CD14-positive monocyte (primary cell): ENCODE data around the gene SAMSN1. TPM values are rescaled to one million over a fixed set of nuclear protein-coding genes. Genes with fewer than 3 reads are reported as not detected.

Experiments used
- DNase-seq, 3 donors: peaks; one replicate each; pipeline ENCODE4 v3.0.0-alpha.2; 2011 to 2022
- H2AFZ ChIP-seq: 2 replicates; pipeline ENCODE4 v1.6.0; 2012; ENCODE audit warnings: mild to moderate bottlenecking, low read depth, low read length, inconsistent platforms; ENCODE audit not compliant: insufficient read depth, poor library complexity, severe bottlenecking
- H3K27ac ChIP-seq, 2 donors: 1 replicate in 1 of 2; 2 replicates in 1 of 2; pipeline ENCODE4 v1.5.1; 2012 to 2013; ENCODE audit warnings: low read length in 2 of 2, control low read depth in 1 of 2, inconsistent platforms in 1 of 2, low read depth in 1 of 2, mild to moderate bottlenecking in 1 of 2
- H3K27me3 ChIP-seq, 2 donors: one replicate each; pipeline versions ENCODE4 v1.6.0 to v1.6.1; 2011 to 2013; ENCODE audit warnings: low read length in 2 of 2; ENCODE audit not compliant: control insufficient read depth in 2 of 2, insufficient read depth in 2 of 2
- H3K36me3 ChIP-seq, 2 donors: replicated peaks in 1 of 2; 1 replicate in 1 of 2; 2 replicates in 1 of 2; pipeline versions ENCODE4 v1.5.1 to v1.6.1; 2012 to 2013; ENCODE audit warnings: low read length in 2 of 2, control low read depth in 1 of 2, inconsistent platforms in 1 of 2, mild to moderate bottlenecking in 1 of 2; ENCODE audit not compliant: insufficient read depth in 2 of 2, control insufficient read depth in 1 of 2
- H3K4me1 ChIP-seq, 2 donors: 1 replicate in 1 of 2; 2 replicates in 1 of 2; pipeline versions ENCODE4 v1.5.1 to v1.6.1; 2012 to 2013; ENCODE audit warnings: low read length in 2 of 2, control low read depth in 1 of 2, inconsistent platforms in 1 of 2, mild to moderate bottlenecking in 1 of 2, moderate library complexity in 1 of 2; ENCODE audit not compliant: insufficient read depth in 2 of 2, control insufficient read depth in 1 of 2
- H3K4me2 ChIP-seq: replicated peaks from 2 replicates; pipeline ENCODE3; 2012; ENCODE audit warnings: low read length, moderate library complexity, mild to moderate bottlenecking; ENCODE audit not compliant: poor library complexity, severe bottlenecking; ENCODE audit errors: extremely low read depth
- H3K4me3 ChIP-seq, 3 experiments: fragments of 200-600 bp in 1 of 3; sonication (generic) in 1 of 3; replicated peaks in 1 of 3; 1 replicate in 2 of 3; 2 replicates in 1 of 3; pipeline ENCODE4 v1.5.1; 2011 to 2013; ENCODE audit warnings: low read length in 3 of 3, mild to moderate bottlenecking in 3 of 3, control low read depth in 2 of 3, low read depth in 2 of 3, inconsistent platforms in 1 of 3, moderate library complexity in 1 of 3
- H3K79me2 ChIP-seq: 2 replicates; pipeline ENCODE4 v1.6.0; 2012; ENCODE audit warnings: mild to moderate bottlenecking, control low read depth, inconsistent platforms, low read length, moderate library complexity; ENCODE audit not compliant: insufficient read depth
- H3K9ac ChIP-seq: 2 replicates; pipeline ENCODE4 v1.6.0; 2017; ENCODE audit warnings: low read length, mild to moderate bottlenecking; ENCODE audit not compliant: insufficient read depth, poor library complexity, severe bottlenecking
- H3K9me3 ChIP-seq, 2 donors: replicated peaks in 1 of 2; 1 replicate in 1 of 2; 2 replicates in 1 of 2; pipeline versions ENCODE4 v1.5.1 to v1.6.1; 2012 to 2013; ENCODE audit warnings: low read length in 2 of 2, control low read depth in 1 of 2; ENCODE audit not compliant: control insufficient read depth in 1 of 2, insufficient read depth in 1 of 2
- H4K20me1 ChIP-seq: 2 replicates; pipeline ENCODE4 v1.6.0; 2012; ENCODE audit warnings: mild to moderate bottlenecking, low read length, control low read depth, moderate library complexity; ENCODE audit not compliant: insufficient read depth
- H3K27ac Mint-ChIP-seq, 7 donors: one replicate each; pipeline ENCODE4 v1.8.0; 2020; ENCODE audit warnings: mild to moderate bottlenecking in 7 of 7, mixed read lengths in 7 of 7, moderate library complexity in 6 of 7, inconsistent platforms in 2 of 7
- H3K27me3 Mint-ChIP-seq, 3 donors: one replicate each; pipeline ENCODE4 v1.8.0; 2021 to 2022; ENCODE audit warnings: low read depth in 3 of 3, mild to moderate bottlenecking in 3 of 3, mixed read lengths in 3 of 3, moderate library complexity in 3 of 3, inconsistent platforms in 1 of 3
- H3K36me3 Mint-ChIP-seq, 2 donors: one replicate each; pipeline ENCODE4 v1.8.0; 2020; ENCODE audit warnings: mixed read lengths in 2 of 2, inconsistent platforms in 1 of 2, mild to moderate bottlenecking in 1 of 2
- H3K4me1 Mint-ChIP-seq: one replicate; pipeline ENCODE4 v1.8.0; 2020; ENCODE audit warnings: mild to moderate bottlenecking, mixed read lengths
- H3K4me3 Mint-ChIP-seq, 2 donors: one replicate each; pipeline ENCODE4 v1.8.0; 2020; ENCODE audit warnings: mild to moderate bottlenecking in 2 of 2, mixed read lengths in 2 of 2, moderate library complexity in 1 of 2
- H3K9me3 Mint-ChIP-seq, 7 donors: one replicate each; pipeline ENCODE4 v1.8.0; 2020 to 2022; ENCODE audit warnings: mixed read lengths in 7 of 7, mild to moderate bottlenecking in 6 of 7, moderate library complexity in 6 of 7, inconsistent platforms in 2 of 7
- CTCF ChIP-seq: fragments of 200-600 bp; IDR thresholded peaks from one replicate; pipeline ENCODE4 v1.8.0; 2022; ENCODE audit warnings: antibody characterized with exemption, mild to moderate bottlenecking
- WGBS: methylation state at CpG from one replicate; pipeline ENCODE4 v1.1.5; 2013; ENCODE audit warnings: missing lambda C conversion rate; ENCODE audit not compliant: insufficient coverage; 5-methylcytosine and 5-hydroxymethylcytosine counted together
- intact Hi-C, 2 donors: fragments of 100-400 bp; cut with micrococcal nuclease; formaldehyde crosslinking; loops; one replicate each; pipeline versions ENCODE4 v1.15.0 to v1.15.1; 2023
- polyA plus RNA-seq, 3 donors: library from polyadenylated mRNA; depleted of rRNA in 1 of 3; unstranded in 2 of 3; stranded (reverse) in 1 of 3; fragments of 300-500 nt in 2 of 3; fragments of >200 nt in 1 of 3; fragmentation: Illumina TruSeq in 2 of 3; gene quantifications; 1 replicate in 2 of 3; 2 replicates in 1 of 3; pipeline ENCODE4 v1.2.3, GENCODE V29; 2012 to 2021

The SAMSN1 gene
- polyA plus RNA-seq, 3 donors: 20.9 to 38.6 (median 31.0) TPM

GRCh38 chr21:14448784-14449183, 97.3 kb downstream of the SAMSN1 start:
- Histone ChIP-seq H4K20me1 (no peaks in the 10 kb centered on the region), H3K79me2 (no peaks in the 10 kb centered on the region), H3K27ac (no peak overlapping the region), H3K4me1 (no peaks in the 10 kb centered on the region), H3K9me3 (no peaks in the 10 kb centered on the region), H2AFZ (no peak overlapping the region), H3K9ac (no peak overlapping the region), H3K4me3 (no peak overlapping the region), H3K36me3 (no peaks in the 10 kb centered on the region), H3K27me3 (no peaks in the 10 kb centered on the region), H3K4me2 (no peak overlapping the region)
- H3K9me3 Mint-ChIP-seq: peaks cover 0 to 2% (median 0%) of the 10 kb centered on the region in 7 donors
- WGBS: no CpG with 5 or more reads among the region's 1 CpG
- no peak for DNase-seq
- no peak for TF ChIP-seq CTCF
- H3K27ac Mint-ChIP-seq: no peak overlapping the region
- H3K4me1 Mint-ChIP-seq: peaks cover 3% of the 10 kb centered on the region
- H3K27me3 Mint-ChIP-seq: peaks cover 0 to 2% (median 0%) of the 10 kb centered on the region in 3 donors
- no peak overlapping the region for H3K4me3 Mint-ChIP-seq
- intact Hi-C loops: no loop called here
- H3K36me3 Mint-ChIP-seq: no peaks in the 10 kb centered on the region

GRCh38 chr21:14438211-14438610, 107.9 kb downstream of the SAMSN1 start:
- Histone ChIP-seq H3K79me2 (no peaks in the 10 kb centered on the region), H4K20me1 (no peaks in the 10 kb centered on the region), H3K4me2 (peak overlapping the region; percentile 8), H3K27me3 (no peaks in the 10 kb centered on the region), H2AFZ (no peak overlapping the region), H3K4me3 (no peak overlapping the region), H3K9ac (no peak overlapping the region), H3K4me1 (peaks cover 0 to 7% of the 10 kb centered on the region in 2 donors), H3K36me3 (no peaks in the 10 kb centered on the region), H3K9me3 (peaks cover 0 to 5% of the 10 kb centered on the region in 2 donors), H3K27ac (no peak overlapping the region)
- peaks cover 0 to 7% (median 4%) of the 10 kb centered on the region in 7 donors for H3K9me3 Mint-ChIP-seq
- 67% methylated on average over 2 of the region's 4 CpGs for WGBS
- no peak overlapping the region for H3K27ac Mint-ChIP-seq
- peaks cover 0 to 4% of the 10 kb centered on the region in 2 donors for H3K36me3 Mint-ChIP-seq
- peaks cover 10% of the 10 kb centered on the region for H3K4me1 Mint-ChIP-seq
- intact Hi-C loops: no loop called here
- no peak for TF ChIP-seq CTCF
- no peak overlapping the region for H3K4me3 Mint-ChIP-seq
- H3K27me3 Mint-ChIP-seq: no peaks in the 10 kb centered on the region
- peak; percentile 10 to 53 (median 36) for DNase-seq
